Activated B cell treated with CpG ODN at 0.5 μM for 24 hours (primary cell): ENCODE measurements around the gene DNAJC21. TPM values are rescaled to one million over a fixed set of nuclear protein-coding genes. Genes with fewer than 3 reads are reported as not detected.

Experiments
- ATAC-seq: fragments of 200-7000 bp; cut with Tn5 transposase; one replicate; pipeline ENCODE4 v1.10.0; 2021; ENCODE audit warnings: low read depth, mild to moderate bottlenecking, moderate library complexity
- CTCF ChIA-PET: fragments of 350-600 bp; sonication (Branson Sonifier 250); formaldehyde crosslinking; loops from one replicate; lab custom pipeline; 2021; ENCODE audit warnings: antibody characterized with exemption; lab: Charles Lee
- POLR2A ChIA-PET: fragments of 350-600 bp; sonication (Branson Sonifier 250); formaldehyde crosslinking; loops from one replicate; lab custom pipeline; 2021; ENCODE audit warnings: antibody characterized with exemption; lab: Charles Lee
- DNase-seq: peaks from one replicate; pipeline ENCODE4 v3.0.0; 2022
- H3K27ac Mint-ChIP-seq: one replicate; pipeline ENCODE4 v1.8.0; 2020; ENCODE audit warnings: mixed read lengths
- H3K27me3 Mint-ChIP-seq: one replicate; pipeline ENCODE4 v1.8.0; 2021; ENCODE audit warnings: mixed read lengths
- H3K36me3 Mint-ChIP-seq: one replicate; pipeline ENCODE4 v1.8.0; 2021; ENCODE audit warnings: low read depth, mixed read lengths
- H3K4me1 Mint-ChIP-seq: one replicate; pipeline ENCODE4 v1.8.0; 2021; ENCODE audit warnings: mixed read lengths
- H3K4me3 Mint-ChIP-seq: one replicate; pipeline ENCODE4 v1.8.0; 2020; ENCODE audit warnings: mild to moderate bottlenecking, mixed read lengths
- H3K9me3 Mint-ChIP-seq: one replicate; pipeline ENCODE4 v1.8.0; 2020; ENCODE audit warnings: mixed read lengths
- intact Hi-C: fragments of 100-400 bp; cut with micrococcal nuclease; formaldehyde crosslinking; loops from one replicate; pipeline ENCODE4 v1.15.1; 2024
- total RNA-seq: library from RNA; stranded (reverse); gene quantifications from 2 replicates; pipeline ENCODE4 v1.2.3, GENCODE V29; 2022
- TF ChIP-seq, protein P1 (sequence below): fragments of 200-600 bp; IDR thresholded peaks from one replicate; pipeline ENCODE4 v1.8.0; 2022; ENCODE audit warnings: antibody characterized with exemption, mild to moderate bottlenecking

DNAJC21 gene
- total RNA-seq, 1 donor from 2014 or later: 44.0 TPM

DNA sequence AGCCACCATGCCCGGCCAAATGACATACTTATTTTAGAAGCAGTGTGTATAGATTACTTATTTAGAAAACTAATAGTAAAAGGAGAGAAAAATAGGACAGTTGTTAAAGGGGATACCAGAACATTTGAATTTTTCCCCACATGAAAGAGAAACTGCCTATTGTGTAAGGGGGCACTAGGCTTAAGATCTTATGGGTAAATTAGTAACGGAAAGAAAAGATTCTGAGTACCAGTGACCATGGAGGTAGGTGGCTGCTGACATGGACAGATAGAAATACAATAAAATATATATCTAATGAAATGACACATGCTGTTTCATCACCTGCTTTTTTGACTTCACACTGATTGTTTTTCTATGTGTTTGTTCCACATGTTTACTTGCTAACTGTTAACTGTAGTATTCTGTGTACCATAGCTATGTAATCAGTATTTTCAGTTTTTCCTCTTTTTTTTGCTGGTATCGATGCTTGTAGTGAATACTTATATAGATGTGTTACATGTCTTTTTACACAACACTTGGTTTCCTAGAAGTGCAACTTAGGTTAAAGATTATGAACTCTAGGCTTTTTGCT is 3.0 kb upstream of the DNAJC21 start:
- ATAC-seq (no peak), DNase-seq (no peak)
- no peak overlapping the region for H3K4me3 Mint-ChIP-seq
- no peaks in the 10 kb centered on the region for H3K27me3 Mint-ChIP-seq
- CTCF ChIA-PET: interaction anchor here (0.6 kb wide), 1 partner anchor 9 kb away, joined by 3 read pairs; no protein-coding TSS in a partner anchor
- peaks cover 28% of the 10 kb centered on the region for H3K4me1 Mint-ChIP-seq
- intact Hi-C loops: loop anchor here (5.0 to 10.0 kb wide), 4 partner anchors 388 to 1951 kb away; partner anchors contain the start of gene NIPBL
- peaks cover 48% of the 10 kb centered on the region for H3K36me3 Mint-ChIP-seq
- no peaks in the 10 kb centered on the region for H3K9me3 Mint-ChIP-seq
- TF ChIP-seq, protein P1, sequence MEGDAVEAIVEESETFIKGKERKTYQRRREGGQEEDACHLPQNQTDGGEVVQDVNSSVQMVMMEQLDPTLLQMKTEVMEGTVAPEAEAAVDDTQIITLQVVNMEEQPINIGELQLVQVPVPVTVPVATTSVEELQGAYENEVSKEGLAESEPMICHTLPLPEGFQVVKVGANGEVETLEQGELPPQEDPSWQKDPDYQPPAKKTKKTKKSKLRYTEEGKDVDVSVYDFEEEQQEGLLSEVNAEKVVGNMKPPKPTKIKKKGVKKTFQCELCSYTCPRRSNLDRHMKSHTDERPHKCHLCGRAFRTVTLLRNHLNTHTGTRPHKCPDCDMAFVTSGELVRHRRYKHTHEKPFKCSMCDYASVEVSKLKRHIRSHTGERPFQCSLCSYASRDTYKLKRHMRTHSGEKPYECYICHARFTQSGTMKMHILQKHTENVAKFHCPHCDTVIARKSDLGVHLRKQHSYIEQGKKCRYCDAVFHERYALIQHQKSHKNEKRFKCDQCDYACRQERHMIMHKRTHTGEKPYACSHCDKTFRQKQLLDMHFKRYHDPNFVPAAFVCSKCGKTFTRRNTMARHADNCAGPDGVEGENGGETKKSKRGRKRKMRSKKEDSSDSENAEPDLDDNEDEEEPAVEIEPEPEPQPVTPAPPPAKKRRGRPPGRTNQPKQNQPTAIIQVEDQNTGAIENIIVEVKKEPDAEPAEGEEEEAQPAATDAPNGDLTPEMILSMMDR: no peak
- POLR2A ChIA-PET: no interaction called here
- H3K27ac Mint-ChIP-seq: no peak overlapping the region

- intact Hi-C loops: loop anchor here (5.0 to 10.0 kb wide), 4 partner anchors 387 to 1950 kb away; partner anchors contain the start of gene NIPBL
- no peak overlapping the region for H3K4me3 Mint-ChIP-seq
- ATAC-seq (no peak), DNase-seq (no peak)
- H3K27ac Mint-ChIP-seq: no peak overlapping the region
- peaks cover 35% of the 10 kb centered on the region for H3K4me1 Mint-ChIP-seq
- peaks cover 38% of the 10 kb centered on the region for H3K36me3 Mint-ChIP-seq
- ChIA-PET POLR2A (interaction anchor here (3.2 kb wide), 1 partner anchor 12 kb away, joined by 125 read pairs; the partner anchor contains the start of genes BRIX1 and RAD1), CTCF (no interaction called here)
- no peaks in the 10 kb centered on the region for H3K27me3 Mint-ChIP-seq
- H3K9me3 Mint-ChIP-seq: no peaks in the 10 kb centered on the region
- TF ChIP-seq, protein P1: no peak
Observed at GRCh38 chr5:34927785-34928184, 1.6 kb upstream of the DNAJC21 start.

GRCh38 chr5:34928267-34928666 is 1.1 kb upstream of the DNAJC21 start:
- Mint-ChIP-seq H3K4me3 (no peak overlapping the region), H3K9me3 (no peaks in the 10 kb centered on the region), H3K27me3 (no peaks in the 10 kb centered on the region), H3K36me3 (peaks cover 38% of the 10 kb centered on the region), H3K4me1 (peaks cover 35% of the 10 kb centered on the region), H3K27ac (no peak overlapping the region)
- ATAC-seq (no peak), DNase-seq (no peak)
- ChIA-PET POLR2A (interaction anchor here (1.1 to 3.2 kb wide), 2 partner anchors 12 to 1224 kb away, joined by 3 to 125 read pairs; partner anchors contain the start of genes BRIX1, LMBRD2, RAD1 and SKP2), CTCF (no interaction called here)
- TF ChIP-seq, protein P1: no peak
- intact Hi-C loops: loop anchor here (5.0 to 10.0 kb wide), 4 partner anchors 387 to 1949 kb away; partner anchors contain the start of gene NIPBL

DNA sequence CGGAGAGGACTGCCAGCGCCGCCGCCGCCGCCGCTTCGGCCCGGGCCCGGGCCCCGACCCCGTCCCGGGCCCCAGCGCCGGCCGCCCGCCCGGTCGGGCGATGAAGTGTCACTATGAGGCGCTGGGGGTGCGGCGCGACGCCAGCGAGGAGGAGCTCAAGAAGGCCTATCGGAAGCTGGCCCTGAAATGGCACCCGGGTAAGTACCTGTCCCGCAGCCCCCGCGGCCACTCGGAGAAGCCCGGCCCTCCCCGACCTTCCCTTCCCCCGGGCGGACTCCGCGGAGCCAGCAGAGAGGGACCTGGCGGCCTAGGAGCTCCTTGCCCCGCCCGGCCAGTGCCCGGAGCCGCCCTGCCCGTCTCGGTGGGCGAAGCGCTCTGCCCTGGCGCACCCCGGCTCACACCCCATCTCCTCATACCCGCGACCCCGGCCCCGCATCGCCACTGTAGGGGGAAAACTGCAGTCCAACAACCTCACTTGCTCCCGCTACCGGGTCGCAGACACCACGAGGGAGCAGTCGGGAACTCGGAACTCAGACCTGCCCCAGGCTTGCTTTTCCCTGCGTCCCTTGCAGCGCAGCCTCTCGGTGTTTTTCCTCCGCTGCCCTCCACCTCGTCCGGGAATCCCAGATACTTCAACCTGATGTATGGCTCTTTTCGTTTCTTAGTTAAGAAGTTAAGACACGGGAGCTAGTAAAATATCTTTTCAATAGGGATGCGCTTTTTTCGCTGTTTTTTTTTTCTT is 532 bp downstream of the DNAJC21 start:
- CTCF ChIA-PET: interaction anchor here (0.7 to 2.0 kb wide), 2 partner anchors 14 to 27 kb away, joined by 3 to 15 read pairs; partner anchors contain the start of genes BRIX1 and RAD1
- Mint-ChIP-seq H3K27me3 (no peaks in the 10 kb centered on the region), H3K36me3 (peaks cover 32% of the 10 kb centered on the region), H3K4me3 (peak overlapping the region; percentile 97), H3K27ac (peak overlapping the region; percentile 93), H3K4me1 (peaks cover 31% of the 10 kb centered on the region), H3K9me3 (no peaks in the 10 kb centered on the region)
- intact Hi-C loops: loop anchor here (1.0 to 10.0 kb wide), 10 partner anchors 15 to 1947 kb away; partner anchors contain the start of genes BRIX1, LMBRD2, NIPBL and RAD1
- POLR2A ChIA-PET: interaction anchor here (0.5 to 3.2 kb wide), 19 partner anchors 9 to 1939 kb away, joined by 3 to 125 read pairs (median 4); partner anchors contain the start of genes AMACR, BRIX1, NADK2 and RAD1
- peak; percentile 73 for DNase-seq
- TF ChIP-seq, protein P1: no peak
- peak; percentile 64 for ATAC-seq
